H1 (cell line): ENCODE data around the gene RFK. TPM values are rescaled to one million over a fixed set of nuclear protein-coding genes. Genes with fewer than 3 reads are reported as not detected.

Source experiments
- CTCF ChIA-PET: fragments of 300-600 bp; sonication (Branson Sonifier 250); formaldehyde crosslinking; loops from one replicate; lab custom pipeline; 2021; ENCODE audit not compliant: partially characterized antibody; lab: Charles Lee
- POLR2A ChIA-PET: fragments of 300-600 bp; sonication (Branson Sonifier 250); formaldehyde crosslinking; loops from one replicate; lab custom pipeline; 2021; ENCODE audit warnings: inconsistent platforms; ENCODE audit not compliant: partially characterized antibody; lab: Charles Lee
- DNase-seq, 2 experiments: peaks; one replicate each; pipeline versions ENCODE4 v3.0.0 to v3.0.0-alpha.2; 2010 to 2022; ENCODE audit warnings: low spot score in 2 of 2, low read depth in 1 of 2, mixed read lengths in 1 of 2
- FAIRE-seq: peaks from 2 replicates; lab custom pipeline; 2011; peaks lifted over from hg19 to GRCh38; lab: Jason Lieb, UNC
- H2AFZ ChIP-seq: 2 replicates; pipeline ENCODE4 v1.8.1; 2012; ENCODE audit warnings: low read length, inconsistent platforms
- H2AK5ac ChIP-seq: 2 replicates; pipeline ENCODE4 v1.6.1; 2013; ENCODE audit warnings: low read depth, low read length
- H2BK120ac ChIP-seq: replicated peaks from 2 replicates; pipeline ENCODE3; 2013; ENCODE audit warnings: low read depth, low read length, inconsistent platforms
- H2BK12ac ChIP-seq: 2 replicates; pipeline ENCODE4 v1.6.1; 2013; ENCODE audit warnings: low read depth, low read length
- H2BK15ac ChIP-seq: 2 replicates; pipeline ENCODE4 v1.6.1; 2013; ENCODE audit warnings: low read length
- H2BK20ac ChIP-seq: 2 replicates; pipeline ENCODE4 v1.6.1; 2013; ENCODE audit warnings: low read length
- H2BK5ac ChIP-seq: 2 replicates; pipeline ENCODE4 v1.6.1; 2013; ENCODE audit warnings: low read depth, low read length
- H3K14ac ChIP-seq: 2 replicates; pipeline ENCODE4 v1.6.1; 2013; ENCODE audit warnings: inconsistent platforms; ENCODE audit not compliant: insufficient read length
- H3K18ac ChIP-seq: 2 replicates; pipeline ENCODE4 v1.6.1; 2013; ENCODE audit warnings: low read length; ENCODE audit errors: extremely low read depth
- H3K23ac ChIP-seq: 2 replicates; pipeline ENCODE4 v1.6.1; 2013; ENCODE audit warnings: inconsistent platforms; ENCODE audit not compliant: insufficient read length
- H3K23me2 ChIP-seq: 2 replicates; pipeline ENCODE4 v1.6.1; 2013; ENCODE audit warnings: low read depth, low read length
- H3K27ac ChIP-seq: 2 replicates; pipeline ENCODE4 v1.6.1; 2011; ENCODE audit warnings: low read depth, low read length, inconsistent platforms
- H3K27me3 ChIP-seq, 4 experiments: replicated peaks in 1 of 4; 1 replicate in 1 of 4; 2 replicates in 3 of 4; pipeline versions ENCODE4 v1.6.1 to v1.8.1; 2011 to 2013; ENCODE audit warnings: low read length in 3 of 4, mild to moderate bottlenecking in 3 of 4, inconsistent platforms in 2 of 4, mixed read lengths in 2 of 4, moderate library complexity in 1 of 4; ENCODE audit not compliant: control insufficient read depth in 3 of 4, insufficient read depth in 3 of 4; ENCODE audit errors: extremely low read depth in 1 of 4
- H3K36me3 ChIP-seq, 4 experiments: 2 replicates each; pipeline versions ENCODE4 v1.6.1 to v1.8.1; 2011 to 2013; ENCODE audit warnings: mild to moderate bottlenecking in 4 of 4, low read length in 3 of 4, moderate library complexity in 2 of 4, control low read depth in 1 of 4, inconsistent platforms in 1 of 4; ENCODE audit not compliant: insufficient read depth in 4 of 4, control insufficient read depth in 2 of 4
- H3K4ac ChIP-seq: replicated peaks from 2 replicates; pipeline ENCODE3; 2013; ENCODE audit warnings: low read length, low read depth, mixed read lengths, inconsistent platforms; ENCODE audit not compliant: insufficient read length
- H3K4me1 ChIP-seq, 4 experiments: replicated peaks in 1 of 4; 1 replicate in 1 of 4; 2 replicates in 3 of 4; pipeline versions ENCODE4 v1.6.1 to v1.8.1; 2011 to 2013; ENCODE audit warnings: low read length in 3 of 4, inconsistent platforms in 2 of 4, mixed read lengths in 1 of 4; ENCODE audit not compliant: insufficient read depth in 4 of 4, control insufficient read depth in 3 of 4
- H3K4me2 ChIP-seq, 2 experiments: 2 replicates each; pipeline versions ENCODE4 v1.6.1 to v1.8.1; 2011 to 2013; ENCODE audit warnings: low read depth in 2 of 2, low read length in 2 of 2, control low read depth in 1 of 2, inconsistent platforms in 1 of 2, mild to moderate bottlenecking in 1 of 2; ENCODE audit not compliant: insufficient read depth in 1 of 2
- H3K4me3 ChIP-seq, 4 experiments: fragments of 200-600, 300-600 bp in 1 of 4; sonication (generic), shearing (Covaris generic), sonication (Bioruptor Twin) in 1 of 4; 2 replicates each; pipeline versions ENCODE4 v1.5.1 to v1.8.1; 2011 to 2016; ENCODE audit warnings: low read length in 4 of 4, low read depth in 3 of 4, control low read depth in 2 of 4, inconsistent platforms in 2 of 4, mild to moderate bottlenecking in 2 of 4, mixed read lengths in 1 of 4, moderate library complexity in 1 of 4; ENCODE audit not compliant: insufficient read depth in 2 of 4; ENCODE audit errors: extremely low read depth in 1 of 4
- H3K56ac ChIP-seq: replicated peaks from 2 replicates; pipeline ENCODE3; 2013; ENCODE audit warnings: low read depth, mild to moderate bottlenecking, mixed read lengths, low read length, inconsistent platforms; ENCODE audit not compliant: insufficient read length
- H3K79me1 ChIP-seq: 2 replicates; pipeline ENCODE4 v1.6.1; 2013; ENCODE audit warnings: low read depth, low read length, control low read depth
- H3K79me2 ChIP-seq, 2 experiments: 2 replicates each; pipeline versions ENCODE4 v1.6.1 to v1.8.1; 2012 to 2013; ENCODE audit warnings: low read length in 2 of 2, mild to moderate bottlenecking in 2 of 2, inconsistent platforms in 1 of 2; ENCODE audit not compliant: insufficient read depth in 2 of 2, control insufficient read depth in 1 of 2
- H3K9ac ChIP-seq, 4 experiments: replicated peaks in 1 of 4; 1 replicate in 1 of 4; 2 replicates in 3 of 4; pipeline versions ENCODE4 v1.6.1 to v1.8.1; 2011 to 2013; ENCODE audit warnings: low read depth in 3 of 4, low read length in 3 of 4, control low read depth in 2 of 4, mild to moderate bottlenecking in 2 of 4, moderate library complexity in 2 of 4, inconsistent platforms in 1 of 4; ENCODE audit errors: extremely low read depth in 1 of 4
- H3K9me3 ChIP-seq, 2 experiments: 2 replicates each; pipeline versions ENCODE4 v1.6.1 to v1.8.1; 2012 to 2013; ENCODE audit warnings: mild to moderate bottlenecking in 2 of 2, moderate library complexity in 2 of 2, control low read depth in 1 of 2, inconsistent platforms in 1 of 2, low read depth in 1 of 2, low read length in 1 of 2, mixed read lengths in 1 of 2; ENCODE audit not compliant: insufficient read depth in 2 of 2
- H4K20me1 ChIP-seq, 2 experiments: replicated peaks in 1 of 2; 2 replicates each; pipeline versions ENCODE3 to v1.8.1; 2011 to 2013; ENCODE audit warnings: inconsistent platforms in 2 of 2, low read length in 2 of 2, mild to moderate bottlenecking in 1 of 2; ENCODE audit not compliant: insufficient read depth in 2 of 2, control insufficient read depth in 1 of 2
- H4K5ac ChIP-seq: 2 replicates; pipeline ENCODE4 v1.6.1; 2013; ENCODE audit warnings: low read length, low read depth, mixed read lengths, inconsistent platforms; ENCODE audit not compliant: insufficient read length
- H4K8ac ChIP-seq: 2 replicates; pipeline ENCODE4 v1.8.0; 2013; ENCODE audit warnings: mild to moderate bottlenecking, moderate library complexity, low read length, inconsistent platforms; ENCODE audit not compliant: insufficient read depth; ENCODE audit errors: extremely low read depth
- H4K91ac ChIP-seq: replicated peaks from 2 replicates; pipeline ENCODE3; 2013; ENCODE audit warnings: low read length, mixed read lengths, inconsistent platforms; ENCODE audit not compliant: insufficient read length
- ASH2L ChIP-seq: fragments of 200-600, 300-600 bp; sonication (generic); IDR thresholded peaks from one replicate; pipeline ENCODE4 v1.7.1; 2017; ENCODE audit warnings: low read length
- CBX5 ChIP-seq: fragments of 300-800, 300-1000 bp; sonication (generic); IDR thresholded peaks from 2 replicates; pipeline ENCODE4 v1.7.1; 2016; ENCODE audit warnings: antibody characterized with exemption, low read length, low read depth
- CBX8 ChIP-seq: fragments of 300-800, 300-1000 bp; sonication (generic); IDR thresholded peaks from 2 replicates; pipeline ENCODE4 v1.7.1; 2016; ENCODE audit warnings: low read depth, low read length, borderline replicate concordance
- CHD1 ChIP-seq: IDR thresholded peaks from 2 replicates; pipeline ENCODE4 v1.6.1; 2012; ENCODE audit warnings: low read depth, low read length, improper control_type of control experiment
- FOSL1 ChIP-seq: IDR thresholded peaks from 2 replicates; pipeline ENCODE4 v1.6.1; 2011; ENCODE audit warnings: mild to moderate bottlenecking, low read depth, low read length, moderate library complexity; ENCODE audit not compliant: insufficient read depth
- KDM4A ChIP-seq: IDR thresholded peaks from one replicate; pipeline ENCODE4 v1.7.1; 2012; ENCODE audit warnings: low read depth, mild to moderate bottlenecking, moderate library complexity, low read length, inconsistent platforms; ENCODE audit not compliant: severe bottlenecking
- POLR2AphosphoS5 ChIP-seq: IDR thresholded peaks from 2 replicates; pipeline ENCODE4 v1.6.1; 2011; ENCODE audit warnings: low read depth, low read length
- POU5F1 ChIP-seq: IDR thresholded peaks from 2 replicates; pipeline ENCODE4 v1.6.1; 2011; ENCODE audit warnings: low read depth, mild to moderate bottlenecking, low read length, moderate library complexity
- RXRA ChIP-seq: IDR thresholded peaks from 2 replicates; pipeline ENCODE4 v1.6.1; 2011; ENCODE audit warnings: low read depth, mild to moderate bottlenecking, low read length, moderate library complexity; ENCODE audit not compliant: insufficient read depth
- SIRT6 ChIP-seq: IDR thresholded peaks from one replicate; pipeline ENCODE4 v1.7.1; 2012; ENCODE audit warnings: low read length, inconsistent platforms
- SP4 ChIP-seq: IDR thresholded peaks from 2 replicates; pipeline ENCODE4 v1.6.1; 2012; ENCODE audit warnings: low read length, inconsistent platforms
- TAF7 ChIP-seq: optimal IDR thresholded peaks from 2 replicates; pipeline ENCODE3; 2011; ENCODE audit warnings: low read depth, mild to moderate bottlenecking, inconsistent platforms, low read length, moderate library complexity, borderline replicate concordance
- TCF12 ChIP-seq: IDR thresholded peaks from 2 replicates; pipeline ENCODE4 v1.6.1; 2011; ENCODE audit warnings: low read depth, mild to moderate bottlenecking, low read length
- WGBS, 2 experiments: shearing (Covaris generic) in 1 of 2; methylation state at CpG; one replicate each; pipeline versions ENCODE4 v1.1.6 to v1.1.7; 2013 to 2015; ENCODE audit warnings: low lambda C conversion rate in 2 of 2, mixed read lengths in 2 of 2, inconsistent platforms in 1 of 2, low coverage in 1 of 2, missing lambda C conversion rate in 1 of 2; ENCODE audit not compliant: insufficient replicate concordance in 2 of 2, insufficient coverage in 1 of 2, insufficient read length in 1 of 2; ENCODE audit errors: extremely low coverage in 1 of 2, missing lambda C conversion rate in 1 of 2; 5-methylcytosine and 5-hydroxymethylcytosine counted together
- polyA plus RNA-seq, 7 experiments: library from polyadenylated mRNA; depleted of rRNA in 3 of 7; stranded (reverse) in 5 of 7; unstranded in 2 of 7; fragments of >200 nt in 5 of 7; fragments of 200-250 nt in 2 of 7; gene quantifications; 1 replicate in 5 of 7; 2 replicates in 1 of 7; 4 replicates in 1 of 7; pipeline versions ENCODE4 v1.2.1 to v1.2.3, GENCODE V29; 2011 to 2013; ENCODE audit warnings: missing spikeins in 2 of 7, mixed read lengths in 2 of 7
- total RNA-seq: library from RNA; stranded (reverse); fragmentation: NEBNext Ultra II Directional; extraction: Animal tissue kit (Norgen Biotek cat#: 25700); gene quantifications from 2 replicates; pipeline ENCODE4 v1.2.1, GENCODE V29; 2021
- TF ChIP-seq, protein P1 (sequence below): IDR thresholded peaks from 2 replicates; pipeline ENCODE4 v1.6.1; 2012; ENCODE audit warnings: low read length, inconsistent platforms

RFK gene
- total and polyA plus RNA-seq, 2 of the 8 experiments (the other 6 are each of a cell fraction or from before 2014, with no cell fraction given): 4.3 to 10.6 TPM

DNA sequence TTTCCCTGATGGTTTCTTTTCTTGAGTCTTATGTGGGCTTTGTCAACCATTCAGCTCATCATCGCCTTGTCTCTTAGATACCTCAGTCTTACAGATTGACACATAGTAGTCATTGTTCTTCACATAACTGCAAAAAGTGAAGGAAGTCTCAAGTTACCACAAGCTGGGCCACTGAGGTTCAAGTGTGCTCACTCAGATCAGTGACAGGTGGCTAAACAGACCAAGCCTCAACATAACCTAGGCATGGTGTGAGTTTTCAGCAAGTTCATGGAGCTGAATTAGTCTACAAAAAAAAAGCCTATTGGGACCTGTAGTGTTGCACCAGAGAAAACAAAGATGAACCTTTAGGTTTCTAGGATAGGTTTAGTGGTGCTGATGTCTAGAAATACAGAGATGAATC is 58.2 kb downstream of the RFK start:
- H3K23ac ChIP-seq: no peak overlapping the region
- no peaks in the 10 kb centered on the region for H3K9me3 ChIP-seq
- 88% methylated on average over 1 of the region's 1 CpG; no CpG with 5 or more reads in 1 of the 2 experiments for WGBS, 2 experiments
- H2AFZ ChIP-seq: no peak overlapping the region
- no peak overlapping the region for H2BK120ac ChIP-seq
- H3K4me1 ChIP-seq: no peaks in the 10 kb centered on the region
- no peaks in the 10 kb centered on the region for H3K27me3 ChIP-seq
- H2AK5ac ChIP-seq: no peak overlapping the region
- no peak for FAIRE-seq
- H4K91ac ChIP-seq: no peak overlapping the region
- H3K27ac ChIP-seq: no peak overlapping the region
- no peak overlapping the region for H3K18ac ChIP-seq
- H4K5ac ChIP-seq: no peak overlapping the region
- no peaks in the 10 kb centered on the region for H4K20me1 ChIP-seq
- H4K8ac ChIP-seq: no peak overlapping the region
- no peak overlapping the region for H2BK15ac ChIP-seq
- H2BK20ac ChIP-seq: no peak overlapping the region
- DNase-seq: no peak
- ChIA-PET POLR2A (no interaction called here), CTCF (no interaction called here)
- H2BK12ac ChIP-seq: no peak overlapping the region
- no peak overlapping the region for H3K9ac ChIP-seq
- H3K79me2 ChIP-seq: no peaks in the 10 kb centered on the region
- H3K4ac ChIP-seq: no peak overlapping the region
- no peak overlapping the region for H3K56ac ChIP-seq
- no peaks in the 10 kb centered on the region for H3K79me1 ChIP-seq
- no peak overlapping the region for H3K14ac ChIP-seq
- H3K4me2 ChIP-seq: no peak overlapping the region
- no peaks in the 10 kb centered on the region for H3K23me2 ChIP-seq
- H2BK5ac ChIP-seq: no peak overlapping the region
- H3K4me3 ChIP-seq: no peak overlapping the region
- no peaks in the 10 kb centered on the region for H3K36me3 ChIP-seq
- no peak for TF ChIP-seq CHD1
- no peak for TF ChIP-seq SP4
- TF ChIP-seq, protein P1, sequence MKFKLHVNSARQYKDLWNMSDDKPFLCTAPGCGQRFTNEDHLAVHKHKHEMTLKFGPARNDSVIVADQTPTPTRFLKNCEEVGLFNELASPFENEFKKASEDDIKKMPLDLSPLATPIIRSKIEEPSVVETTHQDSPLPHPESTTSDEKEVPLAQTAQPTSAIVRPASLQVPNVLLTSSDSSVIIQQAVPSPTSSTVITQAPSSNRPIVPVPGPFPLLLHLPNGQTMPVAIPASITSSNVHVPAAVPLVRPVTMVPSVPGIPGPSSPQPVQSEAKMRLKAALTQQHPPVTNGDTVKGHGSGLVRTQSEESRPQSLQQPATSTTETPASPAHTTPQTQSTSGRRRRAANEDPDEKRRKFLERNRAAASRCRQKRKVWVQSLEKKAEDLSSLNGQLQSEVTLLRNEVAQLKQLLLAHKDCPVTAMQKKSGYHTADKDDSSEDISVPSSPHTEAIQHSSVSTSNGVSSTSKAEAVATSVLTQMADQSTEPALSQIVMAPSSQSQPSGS: no peak
- TF ChIP-seq FOSL1: no peak
- TF ChIP-seq POU5F1: no peak
- TF ChIP-seq CBX8: no peak
- TF ChIP-seq SIRT6: no peak
- no peak for TF ChIP-seq KDM4A
- TF ChIP-seq RXRA: no peak
- no peak for TF ChIP-seq TAF7
- no peak for TF ChIP-seq ASH2L
- no peak for TF ChIP-seq POLR2AphosphoS5
- no peak for TF ChIP-seq TCF12
- TF ChIP-seq CBX5: no peak
